ENCODE measurements around the gene CERS6. TPM values are rescaled to one million over a fixed set of nuclear protein-coding genes. Genes with fewer than 3 reads are reported as not detected.
A peak's percentile ranks its signal among the peaks of the same experiment; 100 is the strongest.

Gene CERS6
- total and polyA plus RNA-seq, 2 experiments from 2014 or later, result 40.9 to 99.1 TPM

DNA sequence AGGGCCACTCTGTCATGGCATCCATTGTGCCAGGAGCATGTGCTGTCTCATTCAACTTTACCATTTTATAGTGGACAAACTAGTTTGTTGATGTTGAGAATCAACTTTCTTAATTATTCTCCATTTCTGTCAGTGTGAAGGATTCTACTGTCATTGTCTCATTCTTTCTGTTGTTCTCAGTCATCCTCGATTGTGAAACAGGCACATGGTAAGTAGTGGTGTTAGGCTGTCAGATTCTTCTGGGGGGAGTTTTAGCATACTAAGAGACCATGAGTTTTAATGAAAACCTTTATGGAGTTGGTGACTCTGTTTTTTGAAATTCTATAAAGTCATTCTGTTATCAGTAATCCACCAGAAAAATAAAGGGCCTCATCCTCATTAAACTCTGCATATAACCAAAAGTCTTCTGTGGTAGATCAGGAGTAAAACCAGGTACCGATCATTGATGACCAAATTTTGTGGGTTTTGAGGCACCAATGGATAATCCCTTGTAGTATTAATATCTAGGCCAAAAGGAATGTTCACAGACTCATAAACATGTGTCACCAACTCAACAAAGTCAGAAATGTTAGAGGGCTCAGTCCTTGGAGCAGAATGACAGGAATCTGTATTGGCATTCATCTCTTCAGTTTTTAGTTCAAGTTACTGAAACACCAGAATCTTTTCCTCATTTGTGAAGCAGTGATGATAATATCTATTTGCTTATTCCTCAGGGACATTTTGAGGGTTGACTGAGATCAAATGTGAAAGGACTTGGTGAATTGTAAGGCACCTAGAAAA is 73.2 kb downstream of the CERS6 start:
- WGBS (ENCODE audit: low lambda C conversion rate, missing lambda C conversion rate), result 85% methylated on average over 2 of the region's 2 CpGs
- no peaks in the 10 kb centered on the region for H3K9me2 ChIP-seq (replicated peaks; ENCODE audit: insufficient read depth)
- peaks cover 16% of the 10 kb centered on the region for H4K20me1 ChIP-seq (ENCODE audit: insufficient read depth, poor library complexity, severe bottlenecking)
- no peak for DNase-seq (ENCODE audit: low spot score)
- peak overlapping the region; percentile 52 for H3K27ac ChIP-seq
- H3K79me2 ChIP-seq, result peaks cover 100% of the 10 kb centered on the region
- H3K27me3 ChIP-seq, result no peaks in the 10 kb centered on the region
- no peaks in the 10 kb centered on the region for H3K36me3 ChIP-seq (replicated peaks; ENCODE audit: insufficient read depth, low read depth)
- peaks cover 58% of the 10 kb centered on the region for H3K4me1 ChIP-seq (ENCODE audit: insufficient read depth)
- H3K4me2 ChIP-seq, result peak overlapping the region; percentile 36
- H3K4me3 ChIP-seq, result no peak overlapping the region
- H3K9me3 ChIP-seq (ENCODE audit: low read depth), result no peaks in the 10 kb centered on the region
- H2AFZ ChIP-seq, result no peak overlapping the region
- TF ChIP-seq EZH2 (IDR thresholded peaks at IDR 0.05; ENCODE audit: borderline replicate concordance) (no peak), EZH2phosphoT487 (IDR thresholded peaks at IDR 0.05; ENCODE audit: low read depth, severe bottlenecking, unreplicated experiment) (no peak)
- TF ChIP-seq, protein P1, sequence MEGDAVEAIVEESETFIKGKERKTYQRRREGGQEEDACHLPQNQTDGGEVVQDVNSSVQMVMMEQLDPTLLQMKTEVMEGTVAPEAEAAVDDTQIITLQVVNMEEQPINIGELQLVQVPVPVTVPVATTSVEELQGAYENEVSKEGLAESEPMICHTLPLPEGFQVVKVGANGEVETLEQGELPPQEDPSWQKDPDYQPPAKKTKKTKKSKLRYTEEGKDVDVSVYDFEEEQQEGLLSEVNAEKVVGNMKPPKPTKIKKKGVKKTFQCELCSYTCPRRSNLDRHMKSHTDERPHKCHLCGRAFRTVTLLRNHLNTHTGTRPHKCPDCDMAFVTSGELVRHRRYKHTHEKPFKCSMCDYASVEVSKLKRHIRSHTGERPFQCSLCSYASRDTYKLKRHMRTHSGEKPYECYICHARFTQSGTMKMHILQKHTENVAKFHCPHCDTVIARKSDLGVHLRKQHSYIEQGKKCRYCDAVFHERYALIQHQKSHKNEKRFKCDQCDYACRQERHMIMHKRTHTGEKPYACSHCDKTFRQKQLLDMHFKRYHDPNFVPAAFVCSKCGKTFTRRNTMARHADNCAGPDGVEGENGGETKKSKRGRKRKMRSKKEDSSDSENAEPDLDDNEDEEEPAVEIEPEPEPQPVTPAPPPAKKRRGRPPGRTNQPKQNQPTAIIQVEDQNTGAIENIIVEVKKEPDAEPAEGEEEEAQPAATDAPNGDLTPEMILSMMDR (IDR thresholded peaks at IDR 0.05; ENCODE audit: poor library complexity), result no peak

DNA sequence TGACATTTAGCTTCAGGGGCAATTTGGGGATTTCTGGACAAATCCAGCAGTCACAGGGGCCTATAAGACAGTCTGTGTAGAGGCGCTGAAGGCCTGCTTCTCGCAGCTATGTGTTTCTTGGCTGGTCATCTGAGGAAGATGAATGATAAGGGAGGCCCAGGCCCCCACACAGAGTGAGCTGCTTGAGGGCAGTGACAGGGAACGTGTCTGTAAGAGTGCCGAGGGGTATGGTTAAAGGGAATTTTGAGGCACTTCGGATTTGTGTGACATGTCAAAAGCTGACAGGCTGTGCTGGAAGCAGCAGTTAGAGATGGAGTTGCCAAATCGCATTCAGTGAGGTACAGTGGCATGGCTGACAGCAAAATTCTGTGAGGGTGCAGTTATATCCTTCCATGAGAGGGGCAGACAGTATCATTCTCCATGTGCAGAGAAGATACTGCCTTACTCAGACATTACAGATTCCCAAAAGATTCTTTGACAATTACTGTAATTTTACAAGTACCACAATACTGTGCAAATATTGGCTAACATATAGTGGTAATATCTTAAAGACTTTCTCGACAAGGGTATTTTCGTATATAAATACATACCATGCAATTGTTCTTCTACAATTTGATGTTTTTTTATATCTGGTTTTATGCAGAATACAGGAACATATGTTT is 74.0 kb downstream of the CERS6 start:
- TF ChIP-seq EZH2phosphoT487 (IDR thresholded peaks at IDR 0.05; ENCODE audit: low read depth, severe bottlenecking, unreplicated experiment), result no peak
- Histone ChIP-seq H3K4me1 (ENCODE audit: insufficient read depth) (peaks cover 55% of the 10 kb centered on the region), H3K27me3 (no peaks in the 10 kb centered on the region), H3K36me3 (replicated peaks; ENCODE audit: insufficient read depth, low read depth) (no peaks in the 10 kb centered on the region), H3K4me3 (no peak overlapping the region), H3K4me2 (peak overlapping the region; percentile 36), H2AFZ (no peak overlapping the region), H3K79me2 (peaks cover 100% of the 10 kb centered on the region), H4K20me1 (ENCODE audit: insufficient read depth, poor library complexity, severe bottlenecking) (peaks cover 13% of the 10 kb centered on the region), H3K9me2 (replicated peaks; ENCODE audit: insufficient read depth) (no peaks in the 10 kb centered on the region), H3K9me3 (ENCODE audit: low read depth) (no peaks in the 10 kb centered on the region), H3K27ac (peak overlapping the region; percentile 52)
- 62% methylated on average over 8 of the region's 8 CpGs for WGBS (ENCODE audit: low lambda C conversion rate, missing lambda C conversion rate)
- DNase-seq (ENCODE audit: low spot score), result no peak

DNA sequence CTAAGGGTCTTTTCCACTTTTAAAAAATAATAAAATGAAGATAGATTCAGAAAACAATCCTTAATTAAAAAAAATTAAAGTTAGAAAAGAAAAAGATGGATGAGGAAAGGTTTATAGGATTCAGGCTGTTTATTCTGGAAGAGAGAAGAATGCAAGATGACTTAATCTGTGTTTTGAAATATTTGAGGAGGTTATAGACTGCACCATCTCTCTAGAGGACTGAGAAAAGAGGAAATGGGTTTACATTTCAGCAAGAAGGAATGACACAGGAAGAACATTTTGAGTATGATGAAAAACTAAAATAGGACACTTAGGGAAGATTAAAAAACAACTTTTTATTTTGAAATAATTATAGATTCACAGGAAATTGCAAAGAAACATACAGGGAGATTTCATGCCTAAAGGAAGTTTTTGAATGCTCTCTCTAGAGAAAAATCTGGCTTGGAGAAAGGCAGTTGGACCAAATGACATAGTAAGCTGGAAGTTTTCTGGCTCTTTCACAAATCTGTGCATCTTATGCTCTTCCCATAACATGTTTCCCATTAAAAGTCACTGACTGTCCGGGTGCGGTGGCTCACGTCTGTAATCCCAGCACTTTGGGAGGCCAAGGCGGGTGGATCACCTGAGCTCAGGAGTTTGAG is 75.0 kb downstream of the CERS6 start:
- Histone ChIP-seq H3K4me3 (no peak overlapping the region), H3K36me3 (replicated peaks; ENCODE audit: insufficient read depth, low read depth) (no peaks in the 10 kb centered on the region), H4K20me1 (ENCODE audit: insufficient read depth, poor library complexity, severe bottlenecking) (peaks cover 11% of the 10 kb centered on the region), H3K9me3 (ENCODE audit: low read depth) (no peaks in the 10 kb centered on the region), H3K9me2 (replicated peaks; ENCODE audit: insufficient read depth) (no peaks in the 10 kb centered on the region), H2AFZ (no peak overlapping the region), H3K27me3 (no peaks in the 10 kb centered on the region), H3K27ac (no peak overlapping the region), H3K4me2 (no peak overlapping the region), H3K4me1 (ENCODE audit: insufficient read depth) (peaks cover 47% of the 10 kb centered on the region), H3K79me2 (peaks cover 100% of the 10 kb centered on the region)
- no peak for DNase-seq (ENCODE audit: low spot score)
- WGBS (ENCODE audit: low lambda C conversion rate, missing lambda C conversion rate), result 65% methylated on average over 3 of the region's 4 CpGs
- TF ChIP-seq EZH2phosphoT487 (IDR thresholded peaks at IDR 0.05; ENCODE audit: low read depth, severe bottlenecking, unreplicated experiment), result no peak

DNA sequence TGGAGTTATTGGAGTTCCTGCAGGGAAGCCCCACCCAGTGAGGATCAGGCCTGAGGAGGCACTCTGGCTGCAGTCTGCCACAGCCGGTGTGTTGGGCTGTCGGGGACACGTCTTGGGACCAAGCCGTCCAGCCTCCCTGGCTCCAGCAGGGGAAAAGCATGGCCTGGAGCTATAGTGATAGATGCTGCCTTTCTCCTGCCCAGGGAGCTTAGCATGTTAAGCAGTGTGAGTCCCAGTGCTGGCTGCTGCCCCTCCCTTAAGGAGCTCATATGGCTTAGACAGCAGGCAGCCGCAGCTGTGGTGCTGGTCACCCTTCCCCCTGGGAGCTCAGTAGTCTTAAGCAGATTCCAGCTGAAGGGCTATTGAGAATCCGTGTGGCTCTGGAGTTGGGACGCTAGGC is 78.9 kb downstream of the CERS6 start:
- Histone ChIP-seq H3K79me2 (peaks cover 96% of the 10 kb centered on the region), H4K20me1 (ENCODE audit: insufficient read depth, poor library complexity, severe bottlenecking) (peaks cover 12% of the 10 kb centered on the region), H3K9me3 (ENCODE audit: low read depth) (peaks cover 7% of the 10 kb centered on the region), H3K27me3 (no peaks in the 10 kb centered on the region), H3K4me1 (ENCODE audit: insufficient read depth) (peaks cover 12% of the 10 kb centered on the region), H2AFZ (no peak overlapping the region), H3K4me3 (no peak overlapping the region), H3K36me3 (replicated peaks; ENCODE audit: insufficient read depth, low read depth) (no peaks in the 10 kb centered on the region), H3K9me2 (replicated peaks; ENCODE audit: insufficient read depth) (no peaks in the 10 kb centered on the region), H3K4me2 (no peak overlapping the region), H3K27ac (no peak overlapping the region)
- DNase-seq (ENCODE audit: low spot score), result no peak
- WGBS (ENCODE audit: low lambda C conversion rate, missing lambda C conversion rate), result 87% methylated on average over 7 of the region's 7 CpGs
- TF ChIP-seq, protein P1 (IDR thresholded peaks at IDR 0.05; ENCODE audit: poor library complexity), result no peak
- TF ChIP-seq EZH2 (IDR thresholded peaks at IDR 0.05; ENCODE audit: borderline replicate concordance), result no peak
- no peak for TF ChIP-seq EZH2phosphoT487 (IDR thresholded peaks at IDR 0.05; ENCODE audit: low read depth, severe bottlenecking, unreplicated experiment)
